Measurements from ENCODE around the gene TEN1. TPM values are rescaled to one million over a fixed set of nuclear protein-coding genes. Genes with fewer than 3 reads are reported as not detected.

Gene TEN1
- total RNA-seq, 1 experiment from 2014 or later, result 19.3 TPM

DNA sequence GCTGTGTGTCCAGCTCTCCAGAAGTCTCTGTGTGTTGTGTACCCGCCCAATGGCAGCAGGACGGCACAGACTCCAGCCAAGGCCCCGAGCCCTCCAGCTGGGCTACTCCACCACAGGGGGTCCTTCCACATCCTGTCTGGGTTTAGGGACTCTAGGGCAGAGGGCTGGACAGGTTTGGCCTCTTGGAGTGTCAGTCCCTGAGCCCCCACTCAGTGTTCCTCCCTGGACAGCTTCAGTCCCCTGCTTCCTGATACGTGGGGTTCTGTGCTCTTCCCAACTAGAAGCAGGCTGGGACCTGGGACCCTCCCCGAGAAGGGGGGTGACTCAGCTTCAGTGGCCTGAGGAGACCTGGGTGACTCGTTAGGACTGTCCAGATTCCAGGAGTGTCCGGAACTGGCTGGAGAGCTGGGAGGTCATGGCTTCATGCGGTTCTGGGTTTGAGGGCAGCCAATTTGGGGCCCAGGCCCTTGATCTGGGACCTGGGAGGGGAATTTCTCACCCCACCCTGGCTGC lies 25.8 kb downstream of the TEN1 start:
- Histone ChIP-seq H3T11ph (ENCODE audit: low read length) (no peak overlapping the region), H3K4me2 (ENCODE audit: insufficient read depth, insufficient read length, low read length) (no peak overlapping the region)
- H3K27ac Mint-ChIP-seq, result peak overlapping the region in 1 of 3 experiments; percentile 86; a peak in 2 of 7 replicates

More for the DNA sequence above, 25.8 kb downstream of the TEN1 start:
- Mint-ChIP-seq H3K9me3 (peaks cover 0 to 1% of the 10 kb centered on the region in 2 experiments; a peak in 3 of 5 replicates), H3K36me3 (ENCODE audit: insufficient read depth in 1 of 3, low read depth in 3 of 3) (peaks cover 2 to 18% (median 9%) of the 10 kb centered on the region in 3 experiments; a peak in 6 of 7 replicates), H3K27me3 (ENCODE audit: low read depth) (peaks cover 2% of the 10 kb centered on the region; the same call in 1 of the 2 replicates), H3K4me3 (no peak overlapping the region), H3K4me1 (peaks cover 2 to 8% of the 10 kb centered on the region in 2 experiments)
- H3K9ac ChIP-seq (ENCODE audit: extremely low read depth, insufficient read length, low read length), result no peak overlapping the region
- no peak overlapping the region for H2BK20ac ChIP-seq (ENCODE audit: low read depth, low read length, poor library complexity, severe bottlenecking)
- no peak overlapping the region for H2BK12ac ChIP-seq (ENCODE audit: insufficient read length, low read depth, low read length)
- H4K91ac ChIP-seq (ENCODE audit: insufficient read length, low read depth, low read length), result no peak overlapping the region
- H3K4me1 ChIP-seq (ENCODE audit: insufficient read depth, low read length), result no peaks in the 10 kb centered on the region
- no peak overlapping the region for H3K18ac ChIP-seq (ENCODE audit: insufficient read length, low read depth, low read length)
- no peak overlapping the region for H3K4ac ChIP-seq (ENCODE audit: low read depth, low read length)
- no peak overlapping the region for H2BK15ac ChIP-seq (ENCODE audit: low read depth, low read length)
- no peaks in the 10 kb centered on the region for H3K23me2 ChIP-seq (ENCODE audit: insufficient read length, low read depth, low read length, poor library complexity, severe bottlenecking)
- H3K79me2 ChIP-seq (ENCODE audit: insufficient read depth, low read length), result no peaks in the 10 kb centered on the region
- H3K23ac ChIP-seq (ENCODE audit: insufficient read length, low read depth, low read length), result no peak overlapping the region
- peaks cover 2% of the 10 kb centered on the region for H4K20me1 ChIP-seq (ENCODE audit: control insufficient read depth, insufficient read depth, insufficient read length)
- no peak for TF ChIP-seq CTCF (conservative IDR thresholded peaks at IDR 0.05)
- no CpG with 5 or more reads among the region's 8 CpGs for WGBS (ENCODE audit: extremely low coverage, insufficient read length, low lambda C conversion rate)
- H3K9me3 ChIP-seq (ENCODE audit: control insufficient read depth, low read depth, low read length), result no peaks in the 10 kb centered on the region
- DNase-seq, result no peak
- no peak overlapping the region for H3K56ac ChIP-seq (ENCODE audit: insufficient read length, low read depth, low read length)
- H4K8ac ChIP-seq (replicated peaks; ENCODE audit: insufficient read length, low read depth, low read length), result no peak overlapping the region
- H2AK5ac ChIP-seq (ENCODE audit: insufficient read length, low read length), result no peak overlapping the region
- H4K5ac ChIP-seq (ENCODE audit: insufficient read length, low read depth, low read length), result no peak overlapping the region
- H3K27ac ChIP-seq (ENCODE audit: insufficient read length, low read depth, low read length), result no peak overlapping the region
- no peak overlapping the region for H2AFZ ChIP-seq (ENCODE audit: low read length)
- H2BK5ac ChIP-seq (ENCODE audit: insufficient read length, low read length), result no peak overlapping the region
- no peak overlapping the region for H3K14ac ChIP-seq (ENCODE audit: insufficient read depth, low read length)
- no peak overlapping the region for H2BK120ac ChIP-seq (ENCODE audit: low read depth, low read length, poor library complexity, severe bottlenecking)
- H3K79me1 ChIP-seq (ENCODE audit: insufficient read depth, low read depth, low read length, poor library complexity, severe bottlenecking), result no peaks in the 10 kb centered on the region
- H3K27me3 ChIP-seq (ENCODE audit: insufficient read depth, low read length), result no peaks in the 10 kb centered on the region

All from H9 (cell line).